ENCODE measurements around the gene CD109.
A peak's percentile ranks its signal among the peaks of the same experiment; 100 is the strongest.

The CD109 gene

DNA sequence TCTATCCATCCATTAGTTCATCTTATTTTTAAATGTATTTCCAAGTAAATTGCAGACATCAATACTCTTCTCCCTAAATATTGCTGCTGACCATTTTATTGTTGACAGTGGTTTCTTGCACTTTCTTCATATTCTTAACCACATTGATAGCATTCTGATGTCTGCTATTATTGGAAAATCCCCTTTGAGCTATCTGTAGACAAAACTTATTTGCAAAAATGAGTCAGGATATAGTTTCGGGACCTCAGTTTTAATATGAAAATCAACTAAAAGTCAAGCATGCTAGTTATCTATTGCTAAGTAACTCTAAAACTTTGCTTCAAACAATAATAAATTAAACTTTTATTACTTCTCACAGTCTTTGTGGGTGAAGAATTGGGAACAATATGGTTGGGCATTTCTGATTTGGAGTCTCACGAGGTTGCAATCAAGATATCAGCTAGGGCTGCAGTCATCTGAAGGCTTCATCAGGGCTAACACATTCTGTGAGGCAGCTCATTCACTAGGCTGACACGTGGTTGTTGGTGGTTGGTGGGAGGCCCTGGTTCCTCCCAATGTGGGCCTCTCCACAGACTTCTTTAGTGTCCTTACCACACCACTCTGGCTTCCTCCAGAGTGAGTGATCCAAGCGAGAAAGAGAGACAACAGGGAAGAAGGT lies 32.7 kb downstream of the CD109 start:
- H3K9me3 ChIP-seq (ENCODE audit: low read depth, low read length), result no peaks in the 10 kb centered on the region
- DNase-seq (ENCODE audit: low read depth, low spot score), result no peak
- H3K27ac ChIP-seq, result no peak overlapping the region
- no peak for TF ChIP-seq FOXP2 (optimal IDR thresholded peaks at IDR 0.05; ENCODE audit: control extremely low read depth, extremely low read length, insufficient read depth)
- no peak for TF ChIP-seq EZH2 (IDR thresholded peaks at IDR 0.05)
- TF ChIP-seq POLR2AphosphoS5 (IDR thresholded peaks at IDR 0.05; ENCODE audit: borderline replicate concordance, low read depth, low read length), result no peak
- no peak overlapping the region for H3K9ac ChIP-seq (ENCODE audit: insufficient read length)
- H3K4me3 ChIP-seq, result no peak overlapping the region
- H3K36me3 ChIP-seq (ENCODE audit: insufficient read depth, low read length), result no peaks in the 10 kb centered on the region

DNA sequence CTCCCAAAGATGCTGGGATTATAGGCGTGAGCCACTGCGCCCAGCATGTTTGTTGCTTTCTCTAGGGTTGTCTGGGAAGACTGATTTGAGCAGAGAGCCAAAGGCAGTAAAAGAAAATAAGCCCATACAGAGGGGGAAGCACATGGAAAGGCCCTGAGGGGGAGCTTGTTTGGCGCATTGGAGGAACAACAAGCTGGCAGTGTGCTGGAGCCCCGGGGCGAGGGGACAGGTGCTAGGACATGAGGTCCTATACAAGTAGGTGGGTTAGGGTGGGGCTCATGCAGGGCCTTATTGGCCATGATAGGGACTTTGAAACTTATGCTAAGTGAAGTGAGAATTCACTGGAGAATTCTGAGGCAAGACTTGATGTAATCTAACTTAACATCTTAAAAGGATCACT lies 35.3 kb downstream of the CD109 start:
- DNase-seq (ENCODE audit: low read depth, low spot score), result no peak
- Histone ChIP-seq H3K36me3 (ENCODE audit: insufficient read depth, low read length) (no peaks in the 10 kb centered on the region), H3K4me3 (no peak overlapping the region), H3K9me3 (ENCODE audit: low read depth, low read length) (no peaks in the 10 kb centered on the region), H3K9ac (ENCODE audit: insufficient read length) (no peak overlapping the region), H3K27ac (no peak overlapping the region)
- no peak for TF ChIP-seq FOXP2 (optimal IDR thresholded peaks at IDR 0.05; ENCODE audit: control extremely low read depth, extremely low read length, insufficient read depth)
- TF ChIP-seq POLR2AphosphoS5 (IDR thresholded peaks at IDR 0.05; ENCODE audit: borderline replicate concordance, low read depth, low read length), result no peak
- no peak for TF ChIP-seq EZH2 (IDR thresholded peaks at IDR 0.05)

DNA sequence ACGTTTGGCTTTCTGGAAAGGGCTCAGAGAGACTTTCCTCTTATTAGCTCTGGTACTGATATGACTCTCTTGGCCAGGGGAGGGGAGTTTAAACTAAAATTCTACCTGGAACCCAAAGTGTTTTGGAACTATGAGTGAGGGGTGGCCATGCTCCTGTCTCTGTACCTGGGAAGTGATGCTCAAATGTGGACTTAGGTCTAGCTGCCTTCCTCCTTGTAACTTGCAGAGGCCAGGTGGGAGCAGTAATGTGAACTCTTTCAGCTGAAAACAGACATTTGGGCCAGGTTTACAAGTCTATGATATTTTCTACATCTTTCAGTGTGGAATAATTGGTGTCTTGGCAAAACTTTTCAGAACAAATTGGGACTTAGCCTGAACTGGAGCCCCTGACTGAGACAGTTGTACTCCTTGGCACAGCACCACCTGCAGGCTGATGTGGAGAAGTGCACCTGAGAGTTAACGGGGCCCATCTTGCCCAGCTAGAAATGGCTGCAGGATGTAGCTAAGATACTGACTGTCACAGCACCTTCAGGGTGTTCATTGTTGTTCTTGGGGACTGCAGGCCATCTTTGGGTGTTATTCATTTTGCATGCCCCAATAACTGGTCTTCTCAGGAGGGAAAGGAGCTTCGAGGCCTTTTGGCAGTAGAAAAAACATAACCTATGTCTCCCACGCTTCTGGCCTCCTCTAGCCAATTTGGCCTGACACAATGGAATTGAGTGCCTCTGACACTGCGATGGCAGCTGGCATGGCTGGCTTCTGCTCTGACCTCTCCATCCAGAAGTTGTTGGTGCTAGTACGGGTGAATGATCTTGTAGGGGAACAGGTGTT lies 37.1 kb downstream of the CD109 start:
- H3K4me3 ChIP-seq, result no peak overlapping the region
- TF ChIP-seq FOXP2 (optimal IDR thresholded peaks at IDR 0.05; ENCODE audit: control extremely low read depth, extremely low read length, insufficient read depth) (no peak), EZH2 (IDR thresholded peaks at IDR 0.05) (no peak), POLR2AphosphoS5 (IDR thresholded peaks at IDR 0.05; ENCODE audit: borderline replicate concordance, low read depth, low read length) (no peak)

DNA sequence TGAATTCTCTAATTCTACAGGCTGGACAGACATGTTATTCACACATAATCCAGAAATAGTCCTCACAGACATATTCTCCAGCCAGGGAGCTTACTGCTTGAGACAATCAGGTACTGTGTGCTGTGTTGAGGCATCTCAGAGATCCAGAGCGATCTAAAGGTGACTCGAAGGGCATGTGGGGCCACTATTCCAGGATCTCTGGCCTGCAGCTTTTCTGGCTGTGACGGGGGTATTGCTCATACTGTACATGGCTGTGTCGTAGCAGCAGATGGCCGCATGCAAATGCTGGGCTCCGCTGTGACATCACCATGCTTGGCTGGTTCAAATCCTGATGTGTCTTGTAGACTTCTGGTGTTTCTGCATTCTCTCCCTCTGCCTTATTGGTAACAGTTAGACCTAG lies 37.8 kb downstream of the CD109 start:
- no peaks in the 10 kb centered on the region for H3K36me3 ChIP-seq (ENCODE audit: insufficient read depth, low read length)
- no peaks in the 10 kb centered on the region for H3K9me3 ChIP-seq (ENCODE audit: low read depth, low read length)
- H3K9ac ChIP-seq (ENCODE audit: insufficient read length), result no peak overlapping the region
- DNase-seq (ENCODE audit: low read depth, low spot score), result no peak
- no peak overlapping the region for H3K27ac ChIP-seq
- no peak overlapping the region for H3K4me3 ChIP-seq
- TF ChIP-seq FOXP2 (optimal IDR thresholded peaks at IDR 0.05; ENCODE audit: control extremely low read depth, extremely low read length, insufficient read depth) (no peak), EZH2 (IDR thresholded peaks at IDR 0.05) (no peak), POLR2AphosphoS5 (IDR thresholded peaks at IDR 0.05; ENCODE audit: borderline replicate concordance, low read depth, low read length) (no peak)

More for the DNA sequence above, 37.1 kb downstream of the CD109 start:
- DNase-seq (ENCODE audit: low read depth, low spot score), result peak; percentile 30
- Histone ChIP-seq H3K27ac (no peak overlapping the region), H3K9me3 (ENCODE audit: low read depth, low read length) (no peaks in the 10 kb centered on the region), H3K36me3 (ENCODE audit: insufficient read depth, low read length) (no peaks in the 10 kb centered on the region), H3K9ac (ENCODE audit: insufficient read length) (no peak overlapping the region)

DNA sequence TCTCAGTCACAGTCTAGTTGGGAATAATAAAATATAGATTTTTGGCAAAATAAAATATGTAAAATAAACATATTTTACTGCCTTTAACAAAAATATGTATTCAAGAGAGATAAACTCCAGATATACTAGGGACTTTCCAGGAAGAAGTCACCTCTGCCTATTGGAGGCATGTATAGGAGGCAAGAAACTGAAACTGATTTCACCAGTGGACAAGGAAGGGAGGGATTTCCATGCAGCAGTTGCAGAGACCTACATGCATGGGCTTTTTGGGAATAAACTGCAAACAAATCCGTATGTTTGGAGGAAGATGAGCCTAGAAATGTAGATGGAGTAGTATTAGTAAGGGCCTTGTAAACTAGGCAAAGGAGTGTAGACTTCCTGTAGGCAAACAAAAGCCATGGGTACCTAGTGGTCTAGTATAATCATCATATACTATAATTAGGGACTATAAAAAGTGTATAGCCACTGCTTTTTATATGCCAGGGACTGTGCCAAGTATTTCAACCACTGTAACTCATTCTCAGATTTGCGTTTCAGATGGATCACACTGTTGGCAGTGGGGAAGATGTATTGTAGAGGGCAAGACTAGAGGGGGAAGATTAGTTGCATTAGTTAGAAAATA lies 38.9 kb downstream of the CD109 start:
- Histone ChIP-seq H3K4me3 (no peak overlapping the region), H3K9me3 (ENCODE audit: low read depth, low read length) (no peaks in the 10 kb centered on the region), H3K36me3 (ENCODE audit: insufficient read depth, low read length) (no peaks in the 10 kb centered on the region), H3K27ac (no peak overlapping the region), H3K9ac (ENCODE audit: insufficient read length) (no peak overlapping the region)
- no peak for DNase-seq (ENCODE audit: low read depth, low spot score)
- no peak for TF ChIP-seq EZH2 (IDR thresholded peaks at IDR 0.05)
- TF ChIP-seq POLR2AphosphoS5 (IDR thresholded peaks at IDR 0.05; ENCODE audit: borderline replicate concordance, low read depth, low read length), result no peak
- no peak for TF ChIP-seq FOXP2 (optimal IDR thresholded peaks at IDR 0.05; ENCODE audit: control extremely low read depth, extremely low read length, insufficient read depth)

DNA sequence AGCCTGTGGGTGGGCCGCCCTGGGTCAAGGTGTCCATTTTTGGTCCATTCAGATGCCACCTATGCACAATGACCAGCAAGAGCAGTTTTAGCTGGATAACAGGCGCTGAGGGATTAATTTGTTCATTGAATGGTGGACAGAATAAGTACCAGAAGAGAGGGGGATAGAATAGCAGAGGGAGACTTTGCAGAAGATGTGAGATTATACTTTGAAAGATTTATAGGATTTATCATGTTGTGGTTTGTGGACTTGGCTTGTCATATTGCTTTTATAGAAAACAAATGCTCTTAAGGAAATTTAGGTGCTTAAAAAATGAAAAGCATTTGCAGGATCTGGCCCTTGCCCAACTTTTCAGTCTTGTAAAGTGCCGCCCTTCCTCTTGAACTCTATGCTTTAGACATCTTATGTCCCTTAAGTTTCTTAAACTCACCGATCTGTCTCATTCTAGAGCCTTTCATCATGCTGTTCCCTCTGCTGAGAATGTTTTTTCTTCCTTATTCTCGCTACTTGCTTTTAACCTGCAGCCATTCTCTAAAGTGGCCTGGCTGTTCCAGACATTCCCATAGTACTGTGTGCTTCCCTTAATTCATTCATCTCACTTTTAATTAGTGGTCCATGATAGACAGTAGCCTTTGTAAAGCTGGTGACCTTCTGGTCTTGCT lies 42.5 kb downstream of the CD109 start:
- no peaks in the 10 kb centered on the region for H3K9me3 ChIP-seq (ENCODE audit: low read depth, low read length)
- TF ChIP-seq FOXP2 (optimal IDR thresholded peaks at IDR 0.05; ENCODE audit: control extremely low read depth, extremely low read length, insufficient read depth), result no peak
- TF ChIP-seq EZH2 (IDR thresholded peaks at IDR 0.05), result no peak
- no peak for TF ChIP-seq POLR2AphosphoS5 (IDR thresholded peaks at IDR 0.05; ENCODE audit: borderline replicate concordance, low read depth, low read length)

DNA sequence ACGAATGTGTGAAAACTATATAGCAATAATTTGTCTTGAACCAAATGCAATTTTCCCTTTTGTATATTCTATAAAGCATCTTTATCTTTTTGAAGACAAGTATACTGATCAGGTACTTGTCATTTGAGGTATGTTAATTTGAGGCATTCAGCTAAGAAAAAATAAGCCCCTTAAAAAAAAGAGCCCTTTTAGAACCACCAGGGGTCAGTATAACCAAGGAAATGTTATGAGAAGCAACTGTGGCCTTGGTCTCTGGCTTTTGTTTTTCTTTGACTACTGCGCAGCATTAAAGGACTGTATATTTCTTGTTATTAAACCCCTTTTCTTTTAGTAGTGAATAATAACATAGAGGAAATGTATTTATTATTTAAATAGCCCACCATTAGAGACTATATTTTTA lies 43.1 kb downstream of the CD109 start:
- Histone ChIP-seq H3K9ac (ENCODE audit: insufficient read length) (no peak overlapping the region), H3K9me3 (ENCODE audit: low read depth, low read length) (no peaks in the 10 kb centered on the region), H3K4me3 (no peak overlapping the region), H3K27ac (no peak overlapping the region), H3K36me3 (ENCODE audit: insufficient read depth, low read length) (no peaks in the 10 kb centered on the region)
- peak; percentile 61 for DNase-seq (ENCODE audit: low read depth, low spot score)
- no peak for TF ChIP-seq FOXP2 (optimal IDR thresholded peaks at IDR 0.05; ENCODE audit: control extremely low read depth, extremely low read length, insufficient read depth)
- TF ChIP-seq POLR2AphosphoS5 (IDR thresholded peaks at IDR 0.05; ENCODE audit: borderline replicate concordance, low read depth, low read length), result no peak
- no peak for TF ChIP-seq EZH2 (IDR thresholded peaks at IDR 0.05)

More for the DNA sequence above, 42.5 kb downstream of the CD109 start:
- no peak overlapping the region for H3K27ac ChIP-seq
- DNase-seq (ENCODE audit: low read depth, low spot score), result no peak
- no peak overlapping the region for H3K9ac ChIP-seq (ENCODE audit: insufficient read length)
- H3K4me3 ChIP-seq, result no peak overlapping the region
- no peaks in the 10 kb centered on the region for H3K36me3 ChIP-seq (ENCODE audit: insufficient read depth, low read length)

DNA sequence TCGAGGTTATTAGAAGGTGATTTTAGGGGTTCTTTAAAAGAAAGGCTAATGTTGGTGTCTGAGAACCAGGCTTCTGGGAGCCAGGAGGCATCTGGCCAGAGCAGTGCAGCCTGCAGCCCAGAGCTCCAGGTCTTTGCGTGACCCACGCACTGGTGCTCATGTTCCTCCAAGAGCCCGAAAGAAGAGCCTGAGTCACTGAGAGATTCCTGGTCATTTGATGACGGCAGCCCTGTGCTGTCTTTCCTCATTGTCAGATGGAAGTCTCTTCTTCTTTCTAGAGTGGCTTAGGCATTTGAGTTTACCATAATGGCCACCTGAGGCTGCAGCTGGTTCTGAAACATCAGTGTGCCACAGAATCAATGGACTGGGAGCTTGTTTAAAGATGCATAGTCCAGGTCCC lies 46.4 kb downstream of the CD109 start:
- DNase-seq (ENCODE audit: low read depth, low spot score), result no peak
- Histone ChIP-seq H3K9me3 (ENCODE audit: low read depth, low read length) (no peaks in the 10 kb centered on the region), H3K4me3 (no peak overlapping the region), H3K27ac (no peak overlapping the region), H3K36me3 (ENCODE audit: insufficient read depth, low read length) (no peaks in the 10 kb centered on the region), H3K9ac (ENCODE audit: insufficient read length) (no peak overlapping the region)
- no peak for TF ChIP-seq POLR2AphosphoS5 (IDR thresholded peaks at IDR 0.05; ENCODE audit: borderline replicate concordance, low read depth, low read length)
- no peak for TF ChIP-seq FOXP2 (optimal IDR thresholded peaks at IDR 0.05; ENCODE audit: control extremely low read depth, extremely low read length, insufficient read depth)
- TF ChIP-seq EZH2 (IDR thresholded peaks at IDR 0.05), result no peak

Measured in SK-N-MC (cell line).